ENCODE results near the gene KRTAP4-9. TPM values are rescaled to one million over a fixed set of nuclear protein-coding genes. Genes with fewer than 3 reads are reported as not detected.
"Not testable (repeated sequence)": the region's sequence is repeated elsewhere in the genome, so short reads cannot be mapped to it uniquely, and the experiment has no call there.

The KRTAP4-9 gene
- total RNA-seq, 1 experiment from 2014 or later, result not detected

DNA sequence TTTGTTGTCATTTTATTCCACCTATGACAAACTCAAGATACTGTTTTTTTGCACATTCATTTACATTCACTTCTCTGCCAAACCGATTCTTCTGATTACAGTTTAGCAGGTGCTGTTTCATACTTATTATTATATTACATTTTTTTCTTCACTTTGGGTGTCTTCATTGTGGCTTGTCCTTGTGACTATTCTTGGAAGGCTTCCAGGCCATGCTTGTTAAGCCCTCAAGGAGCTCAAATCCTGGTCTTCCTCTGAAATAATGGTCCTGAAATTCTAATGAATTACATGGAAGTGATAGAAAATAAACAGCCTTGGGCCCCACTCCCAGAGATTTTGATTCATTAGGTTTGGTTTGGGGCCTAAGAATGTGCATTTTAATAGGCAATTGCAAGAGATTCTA lies 40.9 kb upstream of the KRTAP4-9 start:
- H3K4me3 Mint-ChIP-seq (ENCODE audit: unreplicated experiment), result no peak overlapping the region
- TF ChIP-seq, protein P1, sequence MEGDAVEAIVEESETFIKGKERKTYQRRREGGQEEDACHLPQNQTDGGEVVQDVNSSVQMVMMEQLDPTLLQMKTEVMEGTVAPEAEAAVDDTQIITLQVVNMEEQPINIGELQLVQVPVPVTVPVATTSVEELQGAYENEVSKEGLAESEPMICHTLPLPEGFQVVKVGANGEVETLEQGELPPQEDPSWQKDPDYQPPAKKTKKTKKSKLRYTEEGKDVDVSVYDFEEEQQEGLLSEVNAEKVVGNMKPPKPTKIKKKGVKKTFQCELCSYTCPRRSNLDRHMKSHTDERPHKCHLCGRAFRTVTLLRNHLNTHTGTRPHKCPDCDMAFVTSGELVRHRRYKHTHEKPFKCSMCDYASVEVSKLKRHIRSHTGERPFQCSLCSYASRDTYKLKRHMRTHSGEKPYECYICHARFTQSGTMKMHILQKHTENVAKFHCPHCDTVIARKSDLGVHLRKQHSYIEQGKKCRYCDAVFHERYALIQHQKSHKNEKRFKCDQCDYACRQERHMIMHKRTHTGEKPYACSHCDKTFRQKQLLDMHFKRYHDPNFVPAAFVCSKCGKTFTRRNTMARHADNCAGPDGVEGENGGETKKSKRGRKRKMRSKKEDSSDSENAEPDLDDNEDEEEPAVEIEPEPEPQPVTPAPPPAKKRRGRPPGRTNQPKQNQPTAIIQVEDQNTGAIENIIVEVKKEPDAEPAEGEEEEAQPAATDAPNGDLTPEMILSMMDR (IDR thresholded peaks at IDR 0.05; ENCODE audit: insufficient read depth in 1 of 2, low read depth in 1 of 2, low read length in 1 of 2, severe bottlenecking in 1 of 2, unreplicated experiment in 1 of 2), result no peak
- H3K36me3 Mint-ChIP-seq (ENCODE audit: insufficient read depth, unreplicated experiment), result peaks cover 4% of the 10 kb centered on the region
- H3K9me3 Mint-ChIP-seq (ENCODE audit: unreplicated experiment), result peaks cover 23% of the 10 kb centered on the region
- CTCF ChIA-PET, result no interaction called here
- H3K27ac Mint-ChIP-seq (ENCODE audit: unreplicated experiment), result no peak overlapping the region
- DNase-seq, result no peak
- peaks cover 34% of the 10 kb centered on the region for H3K4me1 Mint-ChIP-seq (ENCODE audit: low read depth, unreplicated experiment)
- no TSS peak for BruUV-seq (replicated peaks)
- no peaks in the 10 kb centered on the region for H3K36me3 ChIP-seq (ENCODE audit: control insufficient read depth, insufficient read depth, low read length)
- intact Hi-C loops (cut with micrococcal nuclease; ENCODE audit: unreplicated experiment), result loop anchor here (10.0 kb wide), 2 partner anchors 220 to 260 kb away; no protein-coding TSS in a partner anchor
- H3K4me1 ChIP-seq, result peaks cover 32% of the 10 kb centered on the region
- POLR2A ChIA-PET, result no interaction called here
- H3K27me3 ChIP-seq (replicated peaks; ENCODE audit: control insufficient read depth, insufficient read depth, low read length), result no peaks in the 10 kb centered on the region
- H3K4me3 ChIP-seq (ENCODE audit: low read depth, low read length), result no peak overlapping the region
- H3K27me3 Mint-ChIP-seq (ENCODE audit: insufficient read depth, unreplicated experiment), result no peaks in the 10 kb centered on the region
- peaks cover 5% of the 10 kb centered on the region; the same call in 1 of the 2 replicates for H3K9me3 ChIP-seq

- H3K9me3 Mint-ChIP-seq (ENCODE audit: unreplicated experiment), result peaks cover 23% of the 10 kb centered on the region
- H3K27ac Mint-ChIP-seq (ENCODE audit: unreplicated experiment); H3K36me3 ChIP-seq (ENCODE audit: control insufficient read depth, insufficient read depth, low read length); DNase-seq; POLR2A ChIA-PET; BruUV-seq (replicated peaks); H3K4me3 Mint-ChIP-seq (ENCODE audit: unreplicated experiment); H3K27me3 Mint-ChIP-seq (ENCODE audit: insufficient read depth, unreplicated experiment); H3K9me3 ChIP-seq; H3K27me3 ChIP-seq (replicated peaks; ENCODE audit: control insufficient read depth, insufficient read depth, low read length); H3K36me3 Mint-ChIP-seq (ENCODE audit: insufficient read depth, unreplicated experiment); H3K4me3 ChIP-seq (ENCODE audit: low read depth, low read length); CTCF ChIA-PET: not testable (repeated sequence)
- H3K4me1 Mint-ChIP-seq (ENCODE audit: low read depth, unreplicated experiment), result peaks cover 29% of the 10 kb centered on the region
- peaks cover 26% of the 10 kb centered on the region for H3K4me1 ChIP-seq
- intact Hi-C loops (cut with micrococcal nuclease; ENCODE audit: unreplicated experiment), result loop anchor here (10.0 kb wide), 2 partner anchors 220 to 260 kb away; no protein-coding TSS in a partner anchor
These were observed 40.0 kb upstream of the KRTAP4-9 start for GRCh38 chr17:41065016-41065689.

DNA sequence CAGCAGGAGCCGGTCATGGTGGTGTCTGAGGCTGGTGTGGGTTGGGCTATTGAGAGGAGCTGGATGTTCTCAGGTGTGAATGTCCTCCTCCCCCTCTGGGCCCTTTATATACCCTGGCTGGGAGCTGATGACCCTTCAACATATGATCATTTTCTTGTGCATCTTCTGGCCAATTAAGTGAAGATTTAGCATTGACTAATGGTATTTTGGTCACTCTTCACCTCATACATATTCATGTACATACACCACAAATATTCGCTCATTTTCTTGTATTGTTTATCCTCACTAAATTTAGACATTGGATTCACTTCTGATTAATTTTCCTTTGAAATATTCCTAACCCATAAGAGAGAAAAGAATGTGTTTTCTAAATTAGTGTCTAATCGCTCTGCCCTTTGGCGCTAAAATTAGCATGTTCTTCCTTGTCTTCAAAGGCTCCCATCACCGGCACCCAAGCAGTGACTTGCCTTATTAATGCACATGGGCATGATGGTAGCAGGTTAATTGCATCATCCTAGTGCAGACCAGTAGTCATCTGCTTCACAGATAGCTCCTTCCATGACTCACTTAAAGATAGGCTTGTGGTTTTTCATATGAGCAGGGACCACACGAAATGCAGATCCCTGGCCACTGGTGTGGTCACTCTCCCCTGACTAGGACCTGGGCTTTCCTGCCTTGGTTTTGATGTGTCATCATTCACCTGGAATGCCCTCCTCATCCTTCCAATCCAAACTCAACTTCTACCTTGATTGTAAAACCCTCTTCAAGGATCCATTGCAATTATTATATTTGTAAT lies 39.2 kb upstream of the KRTAP4-9 start, which contains the start of gene KRTAP2-4:
Gene KRTAP2-4, minus strand, starts transcription at position 51 of the 796 bp plus-strand sequence. Its CDS starts 34 bp downstream, at position 17.
- no peaks in the 10 kb centered on the region for H3K27me3 Mint-ChIP-seq (ENCODE audit: insufficient read depth, unreplicated experiment)
- no peak for DNase-seq
- CTCF ChIA-PET, result no interaction called here
- TF ChIP-seq, protein P1 (IDR thresholded peaks at IDR 0.05; ENCODE audit: insufficient read depth in 1 of 2, low read depth in 1 of 2, low read length in 1 of 2, severe bottlenecking in 1 of 2, unreplicated experiment in 1 of 2), result no peak
- H3K4me3 ChIP-seq (ENCODE audit: low read depth, low read length), result no peak within 1 kb of the TSS
- H3K4me1 Mint-ChIP-seq (ENCODE audit: low read depth, unreplicated experiment), result peaks cover 20% of the 10 kb centered on the region
- H3K27me3 ChIP-seq (replicated peaks; ENCODE audit: control insufficient read depth, insufficient read depth, low read length), result no peaks in the 10 kb centered on the region
- H3K9me3 Mint-ChIP-seq (ENCODE audit: unreplicated experiment), result peaks cover 23% of the 10 kb centered on the region
- H3K9me3 ChIP-seq, result peaks cover 5% of the 10 kb centered on the region; the same call in 1 of the 2 replicates
- H3K36me3 ChIP-seq (ENCODE audit: control insufficient read depth, insufficient read depth, low read length), result no peaks in the 10 kb centered on the region
- no peak within 1 kb of the TSS for H3K27ac Mint-ChIP-seq (ENCODE audit: unreplicated experiment)
- intact Hi-C loops (cut with micrococcal nuclease; ENCODE audit: unreplicated experiment), result loop anchor here (10.0 kb wide), 2 partner anchors 219 to 259 kb away; no protein-coding TSS in a partner anchor
- no peaks in the 10 kb centered on the region for H3K36me3 Mint-ChIP-seq (ENCODE audit: insufficient read depth, unreplicated experiment)
- POLR2A ChIA-PET, result no interaction called here
- H3K4me1 ChIP-seq, result peaks cover 17% of the 10 kb centered on the region
- no TSS peak for BruUV-seq (replicated peaks)
- no peak within 1 kb of the TSS for H3K4me3 Mint-ChIP-seq (ENCODE audit: unreplicated experiment)
